ENCODE results near the gene MAEL. TPM values are rescaled to one million over a fixed set of nuclear protein-coding genes. Genes with fewer than 3 reads are reported as not detected.

MAEL gene
- total RNA-seq, 1 experiment from 2014 or later, result not detected

- Histone ChIP-seq H3K56ac (ENCODE audit: insufficient read length, low read depth, low read length) (no peak within 1 kb of the TSS), H3K23ac (ENCODE audit: insufficient read length, low read depth, low read length) (no peak within 1 kb of the TSS), H2AFZ (ENCODE audit: low read length) (no peak within 1 kb of the TSS), H3T11ph (ENCODE audit: low read length) (no peak within 1 kb of the TSS), H3K4me2 (ENCODE audit: insufficient read depth, insufficient read length, low read length) (peak within 1 kb of the TSS; percentile 81), H3K79me1 (ENCODE audit: insufficient read depth, low read depth, low read length, poor library complexity, severe bottlenecking) (no peaks in the 10 kb centered on the region), H2BK15ac (ENCODE audit: low read depth, low read length) (no peak within 1 kb of the TSS), H3K23me2 (ENCODE audit: insufficient read length, low read depth, low read length, poor library complexity, severe bottlenecking) (peaks cover 5% of the 10 kb centered on the region), H3K27me3 (ENCODE audit: insufficient read depth, low read length) (peaks cover 37% of the 10 kb centered on the region), H2BK5ac (ENCODE audit: insufficient read length, low read length) (no peak within 1 kb of the TSS), H3K9me3 (ENCODE audit: control insufficient read depth, low read depth, low read length) (no peaks in the 10 kb centered on the region), H3K4ac (ENCODE audit: low read depth, low read length) (no peak within 1 kb of the TSS), H3K18ac (ENCODE audit: insufficient read length, low read depth, low read length) (no peak within 1 kb of the TSS), H3K14ac (ENCODE audit: insufficient read depth, low read length) (no peak within 1 kb of the TSS), H2BK120ac (ENCODE audit: low read depth, low read length, poor library complexity, severe bottlenecking) (no peak within 1 kb of the TSS), H3K79me2 (ENCODE audit: insufficient read depth, low read length) (no peaks in the 10 kb centered on the region), H2BK12ac (ENCODE audit: insufficient read length, low read depth, low read length) (no peak within 1 kb of the TSS), H4K20me1 (ENCODE audit: control insufficient read depth, insufficient read depth, insufficient read length) (no peaks in the 10 kb centered on the region), H3K4me1 (ENCODE audit: insufficient read depth, low read length) (no peaks in the 10 kb centered on the region; the same call in 1 of the 2 replicates), H2BK20ac (ENCODE audit: low read depth, low read length, poor library complexity, severe bottlenecking) (no peak within 1 kb of the TSS), H3K27ac (ENCODE audit: insufficient read length, low read depth, low read length) (no peak within 1 kb of the TSS), H3K9ac (ENCODE audit: extremely low read depth, insufficient read length, low read length) (no peak within 1 kb of the TSS), H4K8ac (replicated peaks; ENCODE audit: insufficient read length, low read depth, low read length) (no peak within 1 kb of the TSS), H4K5ac (ENCODE audit: insufficient read length, low read depth, low read length) (no peak within 1 kb of the TSS), H4K91ac (ENCODE audit: insufficient read length, low read depth, low read length) (no peak within 1 kb of the TSS), H2AK5ac (ENCODE audit: insufficient read length, low read length) (no peak within 1 kb of the TSS)
- peak within 1 kb of the TSS in 1 of 3 experiments; percentile 70; a peak in 1 of 7 replicates for H3K27ac Mint-ChIP-seq
- WGBS (ENCODE audit: extremely low coverage, insufficient read length, low lambda C conversion rate), result no CpG with 5 or more reads among the region's 97 CpGs
- H3K36me3 Mint-ChIP-seq (ENCODE audit: insufficient read depth in 1 of 3, low read depth in 3 of 3), result no peaks in the 10 kb centered on the region
- DNase-seq, result peak; percentile 76
- peaks cover 20% of the 10 kb centered on the region in 2 experiments for H3K4me1 Mint-ChIP-seq
- peaks cover 90% of the 10 kb centered on the region for H3K27me3 Mint-ChIP-seq (ENCODE audit: low read depth)
- TF ChIP-seq CTCF (conservative IDR thresholded peaks at IDR 0.05), result no peak
- H3K9me3 Mint-ChIP-seq, result no peaks in the 10 kb centered on the region; a peak in 1 of 5 replicates
- peak within 1 kb of the TSS; percentile 65 to 87 for H3K4me3 Mint-ChIP-seq
Observed at GRCh38 chr1:166975361-166976129, 13.5 kb upstream of the MAEL start, which contains the start of gene ILDR2. TSS of gene ILDR2 (minus strand) at chr1:166975540. CDS start at chr1:166975268, 272 bp downstream.

All from H9 (cell line).